Fibroblast of lung (primary cell): ENCODE measurements around the gene KCNIP4.

ENCODE experiments used
- EZH2 ChIP-seq: IDR thresholded peaks from 2 replicates; pipeline ENCODE4 v1.5.1; 2012; ENCODE audit warnings: low read length, control low read depth, mild to moderate bottlenecking; ENCODE audit errors: missing control alignments
- TF ChIP-seq, protein P1 (sequence below), 2 donors: IDR thresholded peaks in 1 of 2; conservative IDR thresholded peaks in 1 of 2; 1 replicate in 1 of 2; 2 replicates in 1 of 2; pipeline ENCODE4 v1.5.1; 2011 to 2012; ENCODE audit warnings: low read length in 2 of 2, control low read depth in 1 of 2, inconsistent platforms in 1 of 2, low read depth in 1 of 2, mild to moderate bottlenecking in 1 of 2

DNA sequence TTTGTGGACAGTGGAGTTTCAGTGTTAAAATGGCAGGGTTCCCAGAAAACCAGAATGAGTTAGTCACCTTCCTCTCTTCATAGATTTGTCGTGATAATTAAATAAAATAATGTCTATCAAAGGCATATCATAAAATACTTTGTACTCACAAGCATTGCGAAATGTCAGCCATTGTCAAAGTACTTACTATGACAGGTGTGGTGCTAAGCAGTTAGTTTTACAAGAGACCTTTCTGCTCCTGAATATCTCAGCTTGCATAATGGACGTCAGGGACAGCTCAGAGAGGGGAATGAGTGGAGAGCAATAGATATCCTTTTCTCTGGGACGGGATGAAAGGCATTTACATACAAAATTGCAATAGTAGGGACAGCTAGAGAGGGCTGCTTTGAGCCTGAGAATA, 560.9 kb downstream of the KCNIP4 start:
- TF ChIP-seq, protein P1, sequence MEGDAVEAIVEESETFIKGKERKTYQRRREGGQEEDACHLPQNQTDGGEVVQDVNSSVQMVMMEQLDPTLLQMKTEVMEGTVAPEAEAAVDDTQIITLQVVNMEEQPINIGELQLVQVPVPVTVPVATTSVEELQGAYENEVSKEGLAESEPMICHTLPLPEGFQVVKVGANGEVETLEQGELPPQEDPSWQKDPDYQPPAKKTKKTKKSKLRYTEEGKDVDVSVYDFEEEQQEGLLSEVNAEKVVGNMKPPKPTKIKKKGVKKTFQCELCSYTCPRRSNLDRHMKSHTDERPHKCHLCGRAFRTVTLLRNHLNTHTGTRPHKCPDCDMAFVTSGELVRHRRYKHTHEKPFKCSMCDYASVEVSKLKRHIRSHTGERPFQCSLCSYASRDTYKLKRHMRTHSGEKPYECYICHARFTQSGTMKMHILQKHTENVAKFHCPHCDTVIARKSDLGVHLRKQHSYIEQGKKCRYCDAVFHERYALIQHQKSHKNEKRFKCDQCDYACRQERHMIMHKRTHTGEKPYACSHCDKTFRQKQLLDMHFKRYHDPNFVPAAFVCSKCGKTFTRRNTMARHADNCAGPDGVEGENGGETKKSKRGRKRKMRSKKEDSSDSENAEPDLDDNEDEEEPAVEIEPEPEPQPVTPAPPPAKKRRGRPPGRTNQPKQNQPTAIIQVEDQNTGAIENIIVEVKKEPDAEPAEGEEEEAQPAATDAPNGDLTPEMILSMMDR (conservative IDR thresholded peaks at IDR 0.05 in 1 of 2, IDR thresholded peaks at IDR 0.05 in 1 of 2; ENCODE audit: low read depth in 1 of 2, low read length in 2 of 2): no peak
- TF ChIP-seq EZH2: no peak
